H4 (cell line): ENCODE results near the gene SNTN. TPM values are rescaled to one million over a fixed set of nuclear protein-coding genes. Genes with fewer than 3 reads are reported as not detected.

ENCODE experiments used
- DNase-seq: peaks from one replicate; pipeline ENCODE4 v3.0.0-alpha.2; 2015; ENCODE audit warnings: low spot score
- total RNA-seq: library from RNA; depleted of rRNA; stranded (reverse); fragments of >200 nt; shearing (Covaris generic); gene quantifications from 2 replicates; pipeline ENCODE4 v1.2.3, GENCODE V29; 2014; rRNA removed

Gene SNTN
- total RNA-seq, 1 experiment from 2014 or later, result not detected

GRCh38 chr3:63674586-63674985 is 22.1 kb downstream of the SNTN start:
- no peak for DNase-seq

GRCh38 chr3:63679186-63679585 is 26.7 kb downstream of the SNTN start:
- no peak for DNase-seq

GRCh38 chr3:63684081-63684480 is 31.6 kb downstream of the SNTN start:
- DNase-seq, result no peak

GRCh38 chr3:63685340-63685739 is 32.9 kb downstream of the SNTN start:
- no peak for DNase-seq

GRCh38 chr3:63687278-63688225 is 35.1 kb downstream of the SNTN start:
- DNase-seq, result no peak

GRCh38 chr3:63689285-63689684 is 36.8 kb downstream of the SNTN start:
- no peak for DNase-seq

- DNase-seq, result no peak
Measured at GRCh38 chr3:63693351-63693750, 40.9 kb downstream of the SNTN start.

- no peak for DNase-seq
Measured at GRCh38 chr3:63705092-63705645, 52.7 kb downstream of the SNTN start.

GRCh38 chr3:63706321-63707085 is 54.0 kb downstream of the SNTN start:
- DNase-seq, result no peak

- no peak for DNase-seq
Measured at GRCh38 chr3:63707731-63708130, 55.3 kb downstream of the SNTN start.

- DNase-seq, result no peak
Measured at GRCh38 chr3:63709576-63709975, 57.1 kb downstream of the SNTN start.

Other genes starting within 250 kb of the SNTN start
- gene C3orf49, start 166.6 kb downstream of the SNTN start, total RNA-seq, result not detected in 2 replicates
- gene THOC7, start 211.1 kb downstream of the SNTN start, total RNA-seq, result 80.1 and 81.8 TPM in 2 replicates
- 3.7 and 4.0 TPM in 2 replicates for gene ATXN7, start 211.2 kb downstream of the SNTN start, total RNA-seq